Measurements from ENCODE around the gene RBM11. TPM values are rescaled to one million over a fixed set of nuclear protein-coding genes. Genes with fewer than 3 reads are reported as not detected.

The RBM11 gene
- total RNA-seq, 2 experiments from 2014 or later: 2.3 to 2.7 TPM

- Mint-ChIP-seq H3K4me1 (ENCODE audit: low read depth) (peaks cover 5% of the 10 kb centered on the region), H3K4me3 (no peak overlapping the region), H3K27me3 (peaks cover 4% of the 10 kb centered on the region), H3K36me3 (ENCODE audit: low read depth) (no peaks in the 10 kb centered on the region), H3K9me3 (no peaks in the 10 kb centered on the region), H3K27ac (no peak overlapping the region)
- ChIA-PET POLR2A (no interaction called here), CTCF (no interaction called here)
- no peak for DNase-seq
- intact Hi-C loops (cut with micrococcal nuclease): no loop called here
- TF ChIP-seq, protein P1, sequence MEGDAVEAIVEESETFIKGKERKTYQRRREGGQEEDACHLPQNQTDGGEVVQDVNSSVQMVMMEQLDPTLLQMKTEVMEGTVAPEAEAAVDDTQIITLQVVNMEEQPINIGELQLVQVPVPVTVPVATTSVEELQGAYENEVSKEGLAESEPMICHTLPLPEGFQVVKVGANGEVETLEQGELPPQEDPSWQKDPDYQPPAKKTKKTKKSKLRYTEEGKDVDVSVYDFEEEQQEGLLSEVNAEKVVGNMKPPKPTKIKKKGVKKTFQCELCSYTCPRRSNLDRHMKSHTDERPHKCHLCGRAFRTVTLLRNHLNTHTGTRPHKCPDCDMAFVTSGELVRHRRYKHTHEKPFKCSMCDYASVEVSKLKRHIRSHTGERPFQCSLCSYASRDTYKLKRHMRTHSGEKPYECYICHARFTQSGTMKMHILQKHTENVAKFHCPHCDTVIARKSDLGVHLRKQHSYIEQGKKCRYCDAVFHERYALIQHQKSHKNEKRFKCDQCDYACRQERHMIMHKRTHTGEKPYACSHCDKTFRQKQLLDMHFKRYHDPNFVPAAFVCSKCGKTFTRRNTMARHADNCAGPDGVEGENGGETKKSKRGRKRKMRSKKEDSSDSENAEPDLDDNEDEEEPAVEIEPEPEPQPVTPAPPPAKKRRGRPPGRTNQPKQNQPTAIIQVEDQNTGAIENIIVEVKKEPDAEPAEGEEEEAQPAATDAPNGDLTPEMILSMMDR (IDR thresholded peaks at IDR 0.05): no peak
- no peak for ATAC-seq
Measured at GRCh38 chr21:14265023-14265422, 49.1 kb downstream of the RBM11 start.

GRCh38 chr21:14267076-14267475 lies 51.1 kb downstream of the RBM11 start:
- peaks cover 4% of the 10 kb centered on the region for H3K27me3 Mint-ChIP-seq
- H3K27ac Mint-ChIP-seq: no peak overlapping the region
- intact Hi-C loops (cut with micrococcal nuclease): no loop called here
- CTCF ChIA-PET: no interaction called here
- no peaks in the 10 kb centered on the region for H3K36me3 Mint-ChIP-seq (ENCODE audit: low read depth)
- H3K4me3 Mint-ChIP-seq: no peak overlapping the region
- POLR2A ChIA-PET: no interaction called here
- no peak for DNase-seq
- no peaks in the 10 kb centered on the region for H3K9me3 Mint-ChIP-seq
- ATAC-seq: no peak
- TF ChIP-seq, protein P1 (IDR thresholded peaks at IDR 0.05): no peak
- peaks cover 5% of the 10 kb centered on the region for H3K4me1 Mint-ChIP-seq (ENCODE audit: low read depth)

DNA sequence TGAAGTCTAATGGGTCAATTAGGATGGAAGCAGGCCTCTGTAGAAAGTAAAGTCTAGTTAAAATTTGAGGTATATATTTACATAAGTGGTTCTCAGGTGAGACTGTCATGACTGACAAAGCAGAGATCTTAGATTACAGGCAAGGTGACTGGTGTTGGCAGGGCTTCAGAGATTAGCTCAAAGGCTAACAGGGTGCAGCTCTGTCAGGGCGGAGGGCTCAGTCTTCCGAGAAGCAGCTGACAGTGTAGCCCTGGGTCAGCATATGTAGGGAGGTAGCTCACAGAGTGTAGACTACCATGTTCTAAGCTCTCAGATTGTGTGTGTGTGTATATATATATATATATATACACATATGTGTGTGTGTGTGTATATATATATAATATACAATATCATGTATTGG lies 54.7 kb downstream of the RBM11 start:
- intact Hi-C loops (cut with micrococcal nuclease): no loop called here
- H3K27me3 Mint-ChIP-seq: peaks cover 16% of the 10 kb centered on the region
- no peaks in the 10 kb centered on the region for H3K4me1 Mint-ChIP-seq (ENCODE audit: low read depth)
- ChIA-PET POLR2A (no interaction called here), CTCF (no interaction called here)
- ATAC-seq (no peak), DNase-seq (no peak)
- no peaks in the 10 kb centered on the region for H3K36me3 Mint-ChIP-seq (ENCODE audit: low read depth)
- H3K27ac Mint-ChIP-seq: no peak overlapping the region
- TF ChIP-seq, protein P1 (IDR thresholded peaks at IDR 0.05): no peak
- no peak overlapping the region for H3K4me3 Mint-ChIP-seq
- no peaks in the 10 kb centered on the region for H3K9me3 Mint-ChIP-seq

DNA sequence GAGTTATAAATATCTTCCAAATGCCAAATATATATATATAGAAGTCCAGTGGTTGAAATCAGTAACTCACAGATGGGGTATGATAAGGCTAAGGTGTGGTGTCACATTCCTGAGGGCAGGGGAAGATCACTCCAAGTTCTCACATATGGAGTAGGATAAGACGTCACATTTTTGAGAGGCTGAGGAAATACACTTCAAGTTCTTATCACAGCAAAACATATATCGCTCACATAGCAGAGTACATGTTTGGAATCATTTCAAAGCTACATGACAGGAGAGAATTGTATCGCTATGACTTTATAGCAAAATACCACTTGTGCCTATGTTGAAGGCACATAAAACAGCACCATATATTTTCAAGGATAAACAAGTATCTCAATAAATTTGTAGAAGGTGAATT lies 55.1 kb downstream of the RBM11 start:
- TF ChIP-seq, protein P1 (IDR thresholded peaks at IDR 0.05): no peak
- no peaks in the 10 kb centered on the region for H3K9me3 Mint-ChIP-seq
- ChIA-PET POLR2A (no interaction called here), CTCF (no interaction called here)
- no peaks in the 10 kb centered on the region for H3K36me3 Mint-ChIP-seq (ENCODE audit: low read depth)
- H3K4me1 Mint-ChIP-seq (ENCODE audit: low read depth): no peaks in the 10 kb centered on the region
- DNase-seq: no peak
- H3K27ac Mint-ChIP-seq: no peak overlapping the region
- no peak overlapping the region for H3K4me3 Mint-ChIP-seq
- intact Hi-C loops (cut with micrococcal nuclease): no loop called here
- ATAC-seq: no peak
- peaks cover 19% of the 10 kb centered on the region for H3K27me3 Mint-ChIP-seq

- Mint-ChIP-seq H3K27ac (no peak overlapping the region), H3K4me3 (no peak overlapping the region), H3K9me3 (no peaks in the 10 kb centered on the region), H3K36me3 (ENCODE audit: low read depth) (no peaks in the 10 kb centered on the region), H3K27me3 (peaks cover 19% of the 10 kb centered on the region), H3K4me1 (ENCODE audit: low read depth) (no peaks in the 10 kb centered on the region)
- CTCF ChIA-PET: no interaction called here
- ATAC-seq (no peak), DNase-seq (no peak)
- intact Hi-C loops (cut with micrococcal nuclease): no loop called here
- POLR2A ChIA-PET: no interaction called here
- TF ChIP-seq, protein P1 (IDR thresholded peaks at IDR 0.05): no peak
Measured at GRCh38 chr21:14271641-14272040, 55.7 kb downstream of the RBM11 start.

All from activated CD8-positive, alpha-beta T cell treated with anti-CD3 and anti-CD28 coated beads for 36 hours (primary cell).